ENCODE data around the gene HK1.

- no peak for TF ChIP-seq CREB5 (CRISPR knock-in tag; IDR thresholded peaks at IDR 0.05; ENCODE audit: low read depth)
- no peak for TF ChIP-seq ZFP3 (CRISPR knock-in tag; IDR thresholded peaks at IDR 0.05)
- TF ChIP-seq TSHZ2 (CRISPR knock-in tag; IDR thresholded peaks at IDR 0.05): no peak
- TF ChIP-seq ZNF70 (CRISPR knock-in tag; IDR thresholded peaks at IDR 0.05): no peak
- TF ChIP-seq ZNF8 (CRISPR knock-in tag; IDR thresholded peaks at IDR 0.05): no peak
- TF ChIP-seq GLIS3 (CRISPR knock-in tag; IDR thresholded peaks at IDR 0.05): no peak
- TF ChIP-seq ARNTL (CRISPR knock-in tag; IDR thresholded peaks at IDR 0.05; ENCODE audit: borderline replicate concordance, low read depth): no peak
Measured at GRCh38 chr10:69376662-69377061, 98.4 kb downstream of the HK1 start.
